Epithelial cell of proximal tubule (primary cell): ENCODE data around the gene SAMD7. TPM values are rescaled to one million over a fixed set of nuclear protein-coding genes. Genes with fewer than 3 reads are reported as not detected.

Experiments
- DNase-seq: peaks from one replicate; pipeline ENCODE4 v3.0.0-alpha.2; 2011; ENCODE audit warnings: low read depth
- H3K4me3 ChIP-seq: 2 replicates; pipeline ENCODE4 v1.5.1; 2011; ENCODE audit warnings: low read depth, mild to moderate bottlenecking, low read length
- total RNA-seq: library from RNA; depleted of rRNA; stranded (reverse); fragments of >200 nt; gene quantifications from 2 replicates; pipeline ENCODE4 v1.2.3, GENCODE V29; 2015
- TF ChIP-seq, protein P1 (sequence below): conservative IDR thresholded peaks from 2 replicates; pipeline ENCODE4 v1.5.1; 2012; ENCODE audit warnings: low read depth, mild to moderate bottlenecking, low read length

Gene SAMD7
- total RNA-seq, 1 donor from 2014 or later = not detected

- TF ChIP-seq, protein P1, sequence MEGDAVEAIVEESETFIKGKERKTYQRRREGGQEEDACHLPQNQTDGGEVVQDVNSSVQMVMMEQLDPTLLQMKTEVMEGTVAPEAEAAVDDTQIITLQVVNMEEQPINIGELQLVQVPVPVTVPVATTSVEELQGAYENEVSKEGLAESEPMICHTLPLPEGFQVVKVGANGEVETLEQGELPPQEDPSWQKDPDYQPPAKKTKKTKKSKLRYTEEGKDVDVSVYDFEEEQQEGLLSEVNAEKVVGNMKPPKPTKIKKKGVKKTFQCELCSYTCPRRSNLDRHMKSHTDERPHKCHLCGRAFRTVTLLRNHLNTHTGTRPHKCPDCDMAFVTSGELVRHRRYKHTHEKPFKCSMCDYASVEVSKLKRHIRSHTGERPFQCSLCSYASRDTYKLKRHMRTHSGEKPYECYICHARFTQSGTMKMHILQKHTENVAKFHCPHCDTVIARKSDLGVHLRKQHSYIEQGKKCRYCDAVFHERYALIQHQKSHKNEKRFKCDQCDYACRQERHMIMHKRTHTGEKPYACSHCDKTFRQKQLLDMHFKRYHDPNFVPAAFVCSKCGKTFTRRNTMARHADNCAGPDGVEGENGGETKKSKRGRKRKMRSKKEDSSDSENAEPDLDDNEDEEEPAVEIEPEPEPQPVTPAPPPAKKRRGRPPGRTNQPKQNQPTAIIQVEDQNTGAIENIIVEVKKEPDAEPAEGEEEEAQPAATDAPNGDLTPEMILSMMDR = no peak
- no peak overlapping the region for H3K4me3 ChIP-seq
- no peak for DNase-seq
Observed at GRCh38 chr3:169931747-169932520, 20.6 kb downstream of the SAMD7 start.

GRCh38 chr3:169939320-169939719 lies 27.9 kb downstream of the SAMD7 start:
- DNase-seq = no peak
- TF ChIP-seq, protein P1 = no peak
- H3K4me3 ChIP-seq = no peak overlapping the region

- no peak for DNase-seq
- H3K4me3 ChIP-seq = no peak overlapping the region
- TF ChIP-seq, protein P1 = no peak
Observed at GRCh38 chr3:169939751-169940150, 28.4 kb downstream of the SAMD7 start.

DNA sequence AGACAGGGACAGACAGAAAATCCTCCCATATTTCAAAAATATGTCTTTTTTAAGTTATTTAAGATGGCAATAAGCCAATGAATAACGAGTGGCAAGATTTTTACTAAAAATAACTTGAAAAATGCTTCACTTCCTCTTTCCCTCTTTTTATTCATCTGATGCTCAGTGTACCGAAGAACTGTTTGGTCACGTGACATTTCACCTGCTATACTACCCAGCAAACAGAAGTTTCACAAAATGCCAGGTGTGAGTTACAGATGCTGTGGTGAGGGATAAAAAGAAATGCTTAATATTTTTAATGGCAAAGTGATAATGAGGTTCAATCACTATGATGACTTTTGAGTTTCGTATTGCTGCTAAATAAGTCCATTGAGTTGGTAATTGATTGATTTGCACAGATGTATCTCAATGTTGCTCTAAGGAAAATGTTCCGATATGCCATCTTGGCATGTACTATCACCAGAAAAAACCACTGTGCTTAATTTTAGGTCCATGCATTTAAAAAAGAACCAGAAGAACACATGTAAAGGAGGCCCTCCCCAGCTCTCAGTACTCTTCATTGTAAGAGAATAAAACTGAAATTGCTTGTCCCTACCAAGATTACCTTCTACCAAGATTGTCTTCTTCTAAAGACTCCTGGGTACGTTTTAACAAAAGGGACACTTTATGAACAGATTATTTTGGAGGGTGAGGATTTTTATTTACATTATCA lies 29.3 kb downstream of the SAMD7 start:
- H3K4me3 ChIP-seq = no peak overlapping the region
- TF ChIP-seq, protein P1 = no peak
- no peak for DNase-seq

DNA sequence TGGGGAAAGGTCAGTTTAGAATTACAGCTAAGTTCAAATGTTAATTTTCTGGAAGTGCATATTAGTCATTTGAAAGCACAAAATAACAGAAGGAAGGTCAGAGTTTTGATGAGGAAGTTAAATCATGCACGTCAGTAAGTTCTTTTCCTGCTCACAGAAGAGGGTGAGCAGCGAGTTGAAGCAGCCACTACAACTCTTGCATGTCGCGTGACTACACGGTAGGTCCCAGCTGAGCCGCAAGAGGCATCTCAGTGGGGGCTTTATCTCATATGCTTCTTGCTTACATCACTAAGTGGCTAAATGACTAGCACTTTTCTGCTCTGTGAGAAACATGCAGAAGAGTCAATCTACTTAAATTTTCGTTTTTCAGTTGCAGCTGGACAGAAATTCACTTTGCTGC lies 33.9 kb downstream of the SAMD7 start:
- TF ChIP-seq, protein P1 = no peak
- no peak overlapping the region for H3K4me3 ChIP-seq

DNA sequence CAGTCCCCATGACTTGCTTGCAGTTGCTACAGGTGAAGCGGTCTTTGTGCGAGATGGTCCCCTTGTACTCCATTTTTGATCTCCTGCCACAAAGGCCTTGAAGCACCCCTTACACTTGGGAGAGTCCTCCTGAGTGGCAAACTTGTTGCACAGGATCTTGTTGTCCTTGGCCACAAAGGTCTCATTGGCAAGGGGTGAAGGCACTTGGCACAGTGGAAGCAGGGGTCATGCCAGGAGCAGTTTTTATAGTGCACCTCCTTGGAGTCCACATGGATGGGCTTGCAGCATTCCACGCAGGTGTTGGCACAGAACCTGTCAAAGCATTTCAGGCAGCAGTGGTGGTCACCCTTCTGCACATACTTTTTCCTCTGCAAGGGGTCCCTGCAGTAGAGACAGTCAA lies 35.0 kb downstream of the SAMD7 start:
- no peak overlapping the region for H3K4me3 ChIP-seq
- DNase-seq = no peak
- TF ChIP-seq, protein P1 = no peak

More for the DNA sequence above, 33.9 kb downstream of the SAMD7 start:
- no peak for DNase-seq
